GM21529 (cell line): ENCODE results near the gene MICAL2.

Source experiments
- ATAC-seq: cut with Tn5 transposase; IDR thresholded peaks from one replicate; pipeline ENCODE4 v1.9.1; 2021; ENCODE audit not compliant: unreplicated experiment

Gene MICAL2

GRCh38 chr11:12110201-12110713 lies at the start of gene MICAL2:
TSS of gene MICAL2 (plus strand) at chr11:12110590. CDS start at chr11:12162156, 51,566 bp downstream.
- peak; percentile 97 for ATAC-seq

- ATAC-seq, result no peak
Observed at GRCh38 chr11:12061851-12062560, 48.4 kb upstream of the MICAL2 start.

- ATAC-seq, result no peak
Observed at GRCh38 chr11:12063251-12063650, 47.1 kb upstream of the MICAL2 start.

- ATAC-seq, result no peak
Observed at GRCh38 chr11:12064136-12064953, 46.0 kb upstream of the MICAL2 start.

GRCh38 chr11:12064954-12065280 lies 45.5 kb upstream of the MICAL2 start:
- no peak for ATAC-seq

GRCh38 chr11:12066056-12066798 lies 44.2 kb upstream of the MICAL2 start:
- no peak for ATAC-seq

GRCh38 chr11:12066799-12067508 lies 43.4 kb upstream of the MICAL2 start:
- ATAC-seq, result no peak

- no peak for ATAC-seq
Observed at GRCh38 chr11:12067796-12068357, 42.5 kb upstream of the MICAL2 start.

GRCh38 chr11:12069066-12069676 lies 41.2 kb upstream of the MICAL2 start:
- ATAC-seq, result no peak

- no peak for ATAC-seq
Observed at GRCh38 chr11:12070446-12071267, 39.7 kb upstream of the MICAL2 start.

GRCh38 chr11:12071574-12071973 lies 38.8 kb upstream of the MICAL2 start:
- no peak for ATAC-seq

GRCh38 chr11:12073436-12073835 lies 37.0 kb upstream of the MICAL2 start:
- ATAC-seq, result no peak

GRCh38 chr11:12073886-12074285 lies 36.5 kb upstream of the MICAL2 start:
- no peak for ATAC-seq

- no peak for ATAC-seq
Observed at GRCh38 chr11:12074529-12075195, 35.7 kb upstream of the MICAL2 start.

GRCh38 chr11:12075291-12075690 lies 35.1 kb upstream of the MICAL2 start:
- ATAC-seq, result no peak

GRCh38 chr11:12075822-12076821 lies 34.3 kb upstream of the MICAL2 start:
- no peak for ATAC-seq

GRCh38 chr11:12076840-12077534 lies 33.4 kb upstream of the MICAL2 start:
- no peak for ATAC-seq
